Choroid plexus epithelial cell (primary cell): ENCODE measurements around the gene ABCA5.

Experiments
- DNase-seq: peaks from one replicate; pipeline ENCODE4 v3.0.0-alpha.2; 2010; ENCODE audit warnings: low read depth
- H3K4me3 ChIP-seq: 2 replicates; pipeline ENCODE4 v1.5.1; 2011; ENCODE audit warnings: low read depth, mild to moderate bottlenecking, control low read depth, low read length, moderate library complexity
- CTCF ChIP-seq: conservative IDR thresholded peaks from 2 replicates; pipeline ENCODE4 v1.5.1; 2011; ENCODE audit warnings: low read depth, mild to moderate bottlenecking, control low read depth, inconsistent platforms, low read length, moderate library complexity

Gene ABCA5

GRCh38 chr17:69327060-69327831 is at the start of gene ABCA5:
Gene ABCA5 (minus strand): TSS chr17:69327133. CDS start chr17:69314415, 12,718 bp downstream.
- TF ChIP-seq CTCF, result no peak
- DNase-seq, result peak; percentile 94
- H3K4me3 ChIP-seq, result peak within 1 kb of the TSS; percentile 81

GRCh38 chr17:69375229-69375628 is 48.3 kb upstream of the ABCA5 start:
- no peak for TF ChIP-seq CTCF
- DNase-seq, result no peak
- H3K4me3 ChIP-seq, result no peak overlapping the region

GRCh38 chr17:69373069-69373468 is 46.1 kb upstream of the ABCA5 start:
- TF ChIP-seq CTCF, result no peak

GRCh38 chr17:69367298-69367697 is 40.4 kb upstream of the ABCA5 start:
- peak; percentile 6 for DNase-seq
- H3K4me3 ChIP-seq, result no peak overlapping the region
- no peak for TF ChIP-seq CTCF

More at GRCh38 chr17:69373069-69373468, 46.1 kb upstream of the ABCA5 start:
- no peak for DNase-seq
- no peak overlapping the region for H3K4me3 ChIP-seq

GRCh38 chr17:69363488-69364210 is 36.7 kb upstream of the ABCA5 start:
- DNase-seq, result no peak
- TF ChIP-seq CTCF, result no peak
- H3K4me3 ChIP-seq, result no peak overlapping the region

GRCh38 chr17:69361156-69361555 is 34.2 kb upstream of the ABCA5 start:
- no peak for TF ChIP-seq CTCF
- no peak overlapping the region for H3K4me3 ChIP-seq
- no peak for DNase-seq
